Brain pericyte (primary cell): Measurements from ENCODE around the gene SCD5.
"Not testable (repeated sequence)": the region's sequence is repeated elsewhere in the genome, so short reads cannot be mapped to it uniquely, and the experiment has no call there.

Experiments
- DNase-seq: peaks from one replicate; pipeline ENCODE4 v3.0.0-alpha.2; 2012; ENCODE audit warnings: low read depth, low spot score

Gene SCD5

GRCh38 chr4:82798168-82799005 lies at the start of gene SCD5:
TSS of gene SCD5 (minus strand) at chr4:82798796. CDS start at chr4:82798537, 259 bp downstream.
- DNase-seq: no peak

DNA sequence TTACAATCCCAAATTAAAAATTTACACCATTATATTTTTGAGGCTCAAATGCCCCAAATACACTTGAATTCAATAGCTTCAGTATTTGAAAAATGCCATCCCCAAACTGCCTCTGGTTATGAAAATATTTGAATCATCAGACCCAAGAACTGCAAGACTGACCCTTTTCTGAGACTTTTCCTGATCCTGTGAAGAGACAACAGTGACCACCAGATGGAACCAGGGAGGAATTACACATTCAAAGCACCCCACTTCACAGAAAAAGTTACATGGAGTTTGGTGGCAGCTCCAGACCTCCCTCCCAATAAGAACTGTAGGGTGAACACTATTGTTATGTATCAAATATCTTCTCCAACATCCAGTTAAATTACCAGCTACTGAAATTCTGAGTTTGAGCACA lies 44.0 kb upstream of the SCD5 start:
- no peak for DNase-seq

DNA sequence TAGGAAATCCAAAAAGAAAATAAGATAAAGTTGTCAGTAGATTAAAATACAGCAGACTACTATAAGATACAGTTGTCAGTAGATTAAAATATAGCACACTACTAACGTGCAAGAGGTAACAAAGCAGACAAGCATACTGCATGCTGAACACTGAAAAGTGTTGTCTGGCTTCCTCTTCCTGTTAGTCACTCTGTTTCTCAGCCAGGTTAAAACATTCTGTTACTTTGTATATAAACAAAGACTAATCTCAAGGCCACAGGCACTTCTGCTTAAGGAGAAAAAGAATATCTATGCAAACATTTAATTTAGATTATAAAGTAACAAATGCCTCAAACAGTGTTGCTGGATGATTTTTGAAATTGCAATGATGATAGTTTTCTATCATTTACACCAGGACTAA lies 41.0 kb upstream of the SCD5 start:
- DNase-seq: no peak

DNA sequence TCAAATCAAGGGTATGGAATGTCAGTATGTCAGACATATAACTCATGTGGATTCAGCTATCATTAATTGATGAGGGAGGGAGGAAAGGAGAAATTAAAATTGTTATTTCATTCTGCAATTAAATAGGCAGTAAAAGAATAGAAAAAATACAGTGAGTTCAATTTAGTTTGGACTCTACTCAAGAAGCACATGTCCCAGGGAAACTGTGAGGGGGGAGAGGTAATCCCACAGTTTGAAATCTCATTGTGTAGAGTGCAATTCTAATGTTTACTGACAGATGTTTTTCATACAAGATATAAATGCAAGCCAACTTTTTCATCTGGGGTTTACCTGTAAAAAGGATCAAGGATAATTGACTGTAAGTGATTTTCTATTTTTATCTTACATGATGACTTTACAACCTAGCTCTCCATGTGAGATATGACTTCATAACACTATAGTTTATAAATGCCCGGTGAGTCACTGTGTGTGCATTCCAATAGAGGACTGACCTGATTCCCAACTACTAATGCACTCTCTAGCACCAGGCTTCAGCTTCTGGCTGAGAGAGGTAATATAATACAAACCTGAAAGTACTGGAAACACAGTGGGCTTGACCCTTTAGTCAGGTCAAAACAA lies 35.2 kb upstream of the SCD5 start:
- DNase-seq: peak; percentile 30

DNA sequence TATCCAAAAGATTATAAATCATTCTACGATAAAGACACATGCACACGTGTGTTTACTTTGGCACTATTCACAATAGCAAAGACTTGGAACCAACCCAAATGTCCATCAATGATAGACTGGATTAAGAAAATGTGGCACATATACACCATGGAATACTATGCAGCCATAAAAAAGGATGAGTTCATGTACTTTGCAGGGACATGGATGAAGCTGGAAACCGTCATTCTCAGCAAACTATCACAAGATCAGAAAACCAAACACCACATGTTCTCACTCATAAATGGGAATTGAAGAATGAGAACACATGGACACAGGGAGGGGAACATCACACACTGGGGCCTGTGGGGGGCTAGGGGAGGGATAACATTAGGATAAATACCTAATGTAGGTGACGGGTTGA lies 34.5 kb upstream of the SCD5 start:
- DNase-seq: not testable (repeated sequence)

DNA sequence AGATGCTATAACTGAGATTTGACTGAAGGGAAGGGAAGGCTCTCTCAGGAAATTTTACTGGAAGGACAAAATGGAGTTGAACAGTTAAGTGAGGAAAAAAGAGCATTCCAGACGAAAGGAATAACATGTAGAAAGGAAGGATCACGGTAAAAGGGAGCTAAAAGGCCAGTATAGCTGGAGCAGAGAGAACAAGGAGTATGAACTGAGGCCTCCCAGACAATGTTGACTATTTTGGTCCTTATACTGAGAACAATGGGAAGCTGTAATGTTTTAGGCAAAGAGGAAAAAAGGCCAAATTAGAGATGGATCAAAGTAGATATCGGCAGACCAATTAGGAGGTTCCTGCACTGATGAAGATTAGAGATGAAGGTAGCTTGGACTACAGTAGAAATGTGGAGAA lies 26.8 kb upstream of the SCD5 start:
- DNase-seq: no peak

DNA sequence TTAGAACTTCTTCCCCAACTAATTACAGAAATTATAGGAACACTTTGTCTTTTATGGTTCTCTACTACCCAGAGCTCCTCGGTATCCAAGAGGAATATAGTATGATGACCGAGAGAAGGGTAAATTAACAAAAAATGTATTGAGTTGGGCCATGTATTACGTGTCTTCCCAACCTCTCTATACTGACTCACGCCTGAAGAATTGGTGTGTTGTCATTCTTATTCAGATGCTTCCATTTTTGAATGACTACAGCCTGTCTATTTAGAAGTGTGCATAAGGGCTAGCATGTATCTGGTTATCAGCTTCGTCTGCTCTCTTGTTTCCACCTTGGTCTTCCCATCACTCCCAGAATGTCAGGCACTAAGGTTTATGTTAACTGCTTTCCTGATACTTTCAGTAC lies 24.5 kb upstream of the SCD5 start:
- no peak for DNase-seq

DNA sequence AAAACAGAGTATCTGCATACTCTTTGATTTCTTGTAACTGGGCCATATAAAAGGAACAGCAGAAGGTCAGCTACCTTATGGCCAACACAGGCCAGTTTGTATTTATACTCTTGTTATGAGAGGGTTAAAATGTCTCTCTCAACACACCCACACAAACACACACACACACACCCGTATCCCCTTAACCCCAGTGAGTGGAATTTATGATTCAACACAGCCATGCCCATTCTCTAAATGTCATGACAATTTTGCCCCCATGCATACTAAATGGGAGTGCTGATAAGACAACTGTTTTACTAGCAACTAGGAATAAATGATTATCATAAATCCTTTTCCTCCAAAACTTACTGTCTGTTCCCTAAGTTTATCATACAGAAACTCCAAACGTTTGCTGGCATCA lies 22.1 kb upstream of the SCD5 start:
- no peak for DNase-seq

DNA sequence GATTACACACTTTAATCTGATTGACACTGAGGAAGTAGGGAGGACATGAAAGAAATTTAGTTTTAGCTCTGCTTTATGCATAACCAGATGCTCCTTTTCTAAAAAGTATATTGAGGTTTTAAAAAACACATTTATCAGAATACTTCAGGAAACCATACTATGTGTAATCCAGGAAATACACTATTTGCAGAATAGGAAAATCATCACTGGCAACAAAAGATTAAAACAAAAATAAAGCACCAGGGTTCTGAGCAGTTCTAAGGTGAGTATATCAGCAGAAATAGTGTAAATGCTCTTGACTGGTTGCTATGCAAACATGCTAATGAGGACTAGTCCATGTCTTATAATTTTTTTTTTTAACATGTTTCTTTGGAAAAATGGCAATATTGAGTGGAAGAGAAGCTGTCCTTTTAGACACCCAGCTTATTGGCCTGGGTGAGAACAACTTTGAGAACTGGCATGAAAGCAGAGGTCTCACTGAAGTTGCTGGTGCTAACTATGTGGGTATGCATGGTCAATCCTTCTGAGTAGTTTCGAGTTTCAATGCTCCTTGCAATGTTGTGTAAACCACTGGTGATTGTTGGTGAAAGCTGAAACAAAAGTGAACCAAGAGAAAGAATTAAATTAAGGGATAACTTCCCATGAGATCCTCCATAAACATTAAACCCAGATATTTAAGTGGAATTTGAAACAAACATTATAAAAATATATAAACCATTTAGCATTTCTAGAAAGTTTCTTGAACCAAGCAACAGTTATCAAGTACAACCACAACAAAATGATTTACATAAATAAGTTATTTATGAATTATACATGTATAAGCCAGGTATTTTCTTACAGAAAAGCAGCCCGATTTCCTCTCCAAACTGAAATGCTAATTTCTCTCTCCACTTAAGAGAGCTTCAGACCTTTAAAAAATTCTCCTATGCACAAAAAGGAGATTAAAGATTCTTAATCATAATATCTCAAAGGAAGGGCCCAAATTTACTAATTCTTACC lies 20.4 kb upstream of the SCD5 start:
- DNase-seq: no peak

- DNase-seq: not testable (repeated sequence)
Observed at GRCh38 chr4:82816874-82817273, 18.3 kb upstream of the SCD5 start.

- DNase-seq: no peak
Observed at GRCh38 chr4:82814034-82814433, 15.4 kb upstream of the SCD5 start.

DNA sequence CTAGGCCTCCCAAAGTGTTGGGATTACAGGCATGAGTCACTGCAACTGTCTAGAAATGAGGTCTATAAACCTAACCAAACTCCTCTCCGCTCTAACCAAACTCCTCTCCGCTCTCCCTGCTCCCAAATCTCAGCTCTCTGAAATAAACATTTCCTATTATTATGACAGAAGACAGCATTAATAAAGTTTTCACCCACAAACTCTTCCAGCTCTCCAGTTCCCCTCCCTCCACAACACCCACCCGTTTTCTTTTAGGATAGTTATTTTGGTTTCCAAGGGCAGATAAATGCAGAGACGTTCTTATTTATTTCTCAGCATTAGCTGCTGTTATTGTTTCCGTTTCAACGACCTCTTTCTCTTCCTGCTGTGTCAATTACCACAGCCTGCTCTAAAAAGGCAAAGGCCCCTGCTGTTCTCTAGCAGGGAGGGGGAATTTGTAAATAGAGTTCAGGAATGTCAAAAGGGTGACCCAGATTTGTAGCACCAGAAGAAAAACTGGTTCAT lies 13.3 kb upstream of the SCD5 start:
- peak; percentile 40 for DNase-seq

DNA sequence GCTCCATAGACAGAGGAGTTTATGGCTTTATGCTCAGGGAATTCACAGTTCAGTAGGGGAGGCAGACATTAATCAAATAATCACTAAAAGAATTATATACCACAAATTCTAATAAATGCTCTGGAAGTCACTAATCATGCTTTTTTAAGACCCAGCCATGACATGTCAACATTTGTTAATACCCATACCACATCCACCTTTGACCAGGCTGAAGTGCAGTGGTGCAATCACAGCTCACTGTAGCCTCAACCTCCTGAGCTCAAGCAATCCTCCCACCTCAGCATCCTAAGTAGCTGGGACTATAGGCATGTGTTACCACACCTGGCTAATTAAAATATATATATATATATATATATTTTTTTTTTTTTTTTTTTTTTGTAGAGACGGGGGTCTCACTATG lies 12.8 kb upstream of the SCD5 start:
- no peak for DNase-seq

DNA sequence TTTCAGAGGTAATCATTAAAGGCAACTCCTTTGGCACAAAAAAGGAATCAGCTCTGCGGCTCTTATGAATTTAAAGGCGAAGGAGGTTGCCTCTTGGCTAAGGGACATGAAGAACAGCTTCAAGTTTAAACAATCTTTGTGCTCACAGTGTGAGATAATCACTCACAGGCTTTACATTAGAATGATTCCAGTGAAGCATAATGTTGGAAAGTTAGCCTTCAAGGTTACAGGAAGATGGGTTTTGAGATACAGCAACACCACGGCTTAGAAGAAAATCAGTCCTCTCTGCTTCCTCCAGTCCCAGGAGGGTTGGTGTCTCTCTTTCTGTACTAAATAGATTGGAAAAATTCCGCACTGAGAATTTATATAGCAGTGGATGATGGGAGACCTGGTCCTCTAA lies 11.6 kb upstream of the SCD5 start:
- no peak for DNase-seq

DNA sequence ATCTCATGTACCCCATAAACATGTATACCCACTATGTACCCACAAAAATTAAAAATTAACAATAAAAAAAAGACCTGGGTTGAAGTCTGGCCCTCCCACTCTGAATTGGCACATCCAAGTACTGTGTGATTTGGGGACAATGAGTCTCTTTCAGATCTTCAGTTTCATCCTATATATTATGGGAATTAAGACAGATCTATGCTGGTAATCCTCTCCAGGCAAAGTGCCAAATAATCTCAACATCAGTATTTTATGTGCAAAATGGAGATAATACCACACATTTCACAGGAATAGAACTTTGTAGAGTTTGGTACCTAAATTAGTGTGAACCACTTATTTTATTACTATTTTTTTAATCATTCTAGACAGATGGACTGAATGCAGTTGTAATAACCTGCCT lies 11.0 kb upstream of the SCD5 start:
- DNase-seq: no peak

DNA sequence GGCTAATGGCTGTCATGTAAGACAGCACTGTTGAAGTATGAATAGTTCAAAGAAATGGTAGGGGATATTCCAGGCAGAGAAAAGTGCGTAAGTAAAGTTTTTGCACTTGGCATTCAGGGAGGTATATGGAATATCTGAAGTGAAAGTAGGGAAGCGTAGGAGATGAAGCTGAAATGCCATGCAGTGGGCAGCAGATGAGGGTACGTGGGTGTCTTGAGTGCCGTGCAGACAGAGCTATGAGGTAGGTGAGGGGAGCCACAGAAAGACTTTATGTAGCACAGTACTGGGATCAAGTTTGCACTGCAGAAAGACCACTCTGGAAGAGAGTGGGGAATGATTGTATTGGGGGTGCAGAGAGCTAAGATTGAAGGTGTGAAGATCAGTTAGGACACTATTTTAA lies 5.2 kb upstream of the SCD5 start:
- no peak for DNase-seq

DNA sequence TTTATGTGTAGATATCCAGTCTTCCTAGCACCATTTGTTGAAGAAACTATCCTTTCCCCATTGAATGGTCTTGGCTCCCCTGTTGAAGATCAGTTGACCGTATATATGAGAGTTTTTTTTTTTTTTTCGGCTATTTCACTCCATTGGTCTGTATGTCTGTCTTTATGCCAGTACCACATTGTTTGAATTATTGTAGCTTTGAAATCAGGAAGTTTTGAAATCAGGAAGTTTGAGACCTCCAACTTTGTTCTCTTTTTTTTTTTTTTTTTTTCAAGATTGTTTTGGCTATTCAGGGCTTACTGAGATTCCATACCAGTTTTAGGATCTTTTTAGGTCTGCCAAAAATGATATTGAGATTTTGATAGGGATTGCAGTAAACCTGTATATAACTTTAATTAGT lies 4.3 kb upstream of the SCD5 start:
- DNase-seq: no peak

GRCh38 chr4:82801910-82802521 lies 3.4 kb upstream of the SCD5 start:
- no peak for DNase-seq

DNA sequence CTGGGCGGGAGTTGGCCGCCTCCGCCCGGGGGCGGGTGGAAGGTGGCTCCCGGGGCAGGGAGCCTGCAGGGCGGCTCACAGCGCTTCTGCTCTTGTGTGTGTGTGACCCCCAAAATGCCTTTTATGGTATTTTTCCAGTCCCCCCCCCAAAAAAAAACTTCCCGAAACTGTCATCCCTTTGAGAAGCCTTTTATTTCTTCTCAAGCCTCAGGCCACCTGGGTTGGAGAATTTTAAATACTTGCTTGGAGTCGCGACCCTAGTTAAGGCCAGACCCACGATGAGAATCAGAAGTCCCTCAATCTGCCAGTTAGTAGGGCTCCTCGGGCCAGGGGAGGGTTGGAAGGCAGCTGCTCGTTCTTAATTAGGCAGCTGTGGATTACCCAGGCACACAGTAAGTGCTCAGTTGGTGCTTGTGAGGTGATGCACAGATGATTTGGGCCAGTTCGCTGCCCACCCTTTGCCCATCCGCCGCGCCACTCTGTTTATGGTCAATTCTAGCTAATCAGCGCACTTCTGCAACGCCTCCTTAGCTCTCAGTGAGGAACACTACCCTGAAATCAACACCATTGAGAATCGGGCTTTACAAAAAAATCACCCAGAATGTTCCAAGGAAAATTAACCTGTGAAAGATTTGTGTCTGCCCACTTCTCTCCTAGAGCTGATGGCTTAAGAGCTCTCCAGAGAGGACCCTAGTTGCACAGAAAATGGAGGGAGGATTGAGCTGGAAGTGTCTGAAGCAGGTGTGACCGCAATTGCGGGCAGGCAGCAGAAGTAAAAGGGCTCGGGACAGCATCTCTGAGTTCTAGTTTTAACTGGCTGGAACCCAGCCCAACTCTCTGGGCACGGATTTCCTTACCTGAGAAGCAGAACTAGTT lies 648 bp upstream of the SCD5 start:
- no peak for DNase-seq

GRCh38 chr4:82797405-82798111 lies 1.0 kb downstream of the SCD5 start:
- no peak for DNase-seq
